ENCODE measurements around the gene RAB8B. TPM values are rescaled to one million over a fixed set of nuclear protein-coding genes. Genes with fewer than 3 reads are reported as not detected.

RAB8B gene
- total and polyA plus RNA-seq, 2 of the 13 experiments (the other 11 are each of a cell fraction or from before 2014, with no cell fraction given) = 6.8 to 14.2 TPM

- TF ChIP-seq RERE (CRISPR knock-in tag; IDR thresholded peaks at IDR 0.05; ENCODE audit: low read depth) (no peak), ZNF605 (CRISPR knock-in tag; IDR thresholded peaks at IDR 0.05) (no peak)
Measured at GRCh38 chr15:63252292-63252691, 62.9 kb downstream of the RAB8B start (continued).

GRCh38 chr15:63254991-63255390 lies 65.6 kb downstream of the RAB8B start:
- no peaks in the 10 kb centered on the region for H4K20me1 ChIP-seq (ENCODE audit: insufficient read depth, low read length)
- H2AFZ ChIP-seq (ENCODE audit: low read length) = no peak overlapping the region
- POLR2A ChIA-PET = no interaction called here
- H3K27ac ChIP-seq (ENCODE audit: extremely low read length, insufficient read depth, low read length) = no peak overlapping the region
- no peak for ATAC-seq
- H3K36me3 ChIP-seq (replicated peaks in 1 of 2; ENCODE audit: control insufficient read depth in 1 of 2, insufficient read depth in 2 of 2, low read length in 2 of 2) = peaks cover 2 to 4% of the 10 kb centered on the region in 2 experiments; a peak in 1 of 5 replicates
- DNase-seq (ENCODE audit: low spot score) = no peak
- no peak overlapping the region for H3K4me3 ChIP-seq (replicated peaks in 1 of 3; ENCODE audit: insufficient read depth in 1 of 3, low read depth in 2 of 3, low read length in 3 of 3)
- no peak overlapping the region for H3K4me2 ChIP-seq (ENCODE audit: low read depth, low read length)
- H3K27me3 ChIP-seq (ENCODE audit: control insufficient read depth in 1 of 2, insufficient read depth in 2 of 2, low read length in 2 of 2) = no peaks in the 10 kb centered on the region
- no peaks in the 10 kb centered on the region for H3K9me3 ChIP-seq (ENCODE audit: low read length)
- BruUV-seq (replicated peaks) = no TSS peak
- CTCF ChIA-PET (ENCODE audit: low intra/inter-chr PET ratio, low total read pairs) = no interaction called here
- H3K79me2 ChIP-seq (ENCODE audit: insufficient read depth, low read length) = no peaks in the 10 kb centered on the region
- 76% methylated on average over 2 of the region's 2 CpGs for WGBS (ENCODE audit: low lambda C conversion rate)
- peaks cover 20% of the 10 kb centered on the region for H3K4me1 ChIP-seq (ENCODE audit: insufficient read depth, low read length)
- intact Hi-C loops (cut with micrococcal nuclease; ENCODE audit: unreplicated experiment) (no loop called here), in situ Hi-C loops (cut with HindIII; ENCODE audit: extremely low pct_ligation_motif_present, low pct_unique_long_range_greater_than_20kb) (no loop called here)
- FAIRE-seq = no peak
- H3K9ac ChIP-seq (ENCODE audit: insufficient read depth, low read depth, low read length) = no peak overlapping the region
- TF ChIP-seq ZNF740 (CRISPR knock-in tag; IDR thresholded peaks at IDR 0.05) = no peak
- no peak for TF ChIP-seq RNF219 (CRISPR knock-in tag; IDR thresholded peaks at IDR 0.05)
- no peak for TF ChIP-seq FIP1L1 (IDR thresholded peaks at IDR 0.05; ENCODE audit: borderline replicate concordance, insufficient read depth, low read depth, low read length)
- no peak for TF ChIP-seq HHEX (CRISPR knock-in tag; IDR thresholded peaks at IDR 0.05)
- TF ChIP-seq PATZ1 (CRISPR knock-in tag; IDR thresholded peaks at IDR 0.05) = no peak
- TF ChIP-seq SIN3B (IDR thresholded peaks at IDR 0.05; ENCODE audit: low read length) = no peak
- TF ChIP-seq ZNF33A (CRISPR knock-in tag; IDR thresholded peaks at IDR 0.05; ENCODE audit: borderline replicate concordance) = no peak
- no peak for TF ChIP-seq TFDP2 (CRISPR knock-in tag; IDR thresholded peaks at IDR 0.05)

Measured in HepG2 (cell line).